ENCODE results near the gene SORCS3.

The SORCS3 gene

GRCh38 chr10:104873161-104873560 lies 232.1 kb downstream of the SORCS3 start:
- H3K4me3 ChIP-seq (ENCODE audit: low read depth in 1 of 2, low read length in 2 of 2), result no peak overlapping the region
- no peaks in the 10 kb centered on the region for H3K4me1 ChIP-seq (ENCODE audit: insufficient read depth, low read length)
- no peaks in the 10 kb centered on the region for H3K36me3 ChIP-seq (ENCODE audit: insufficient read depth, low read length)
- H3K9ac ChIP-seq (ENCODE audit: low read length), result no peak overlapping the region
- no peak overlapping the region for H3K27ac ChIP-seq (ENCODE audit: low read depth, low read length)
- H3K9me3 ChIP-seq (ENCODE audit: low read length), result no peaks in the 10 kb centered on the region
- no peaks in the 10 kb centered on the region for H3K27me3 ChIP-seq (ENCODE audit: control insufficient read depth in 1 of 2, insufficient read depth in 2 of 2, low read length in 2 of 2)

GRCh38 chr10:104875561-104875960 lies 234.5 kb downstream of the SORCS3 start:
- no peak overlapping the region for H3K9ac ChIP-seq (ENCODE audit: low read length)
- no peaks in the 10 kb centered on the region for H3K27me3 ChIP-seq (ENCODE audit: control insufficient read depth in 1 of 2, insufficient read depth in 2 of 2, low read length in 2 of 2)
- H3K9me3 ChIP-seq (ENCODE audit: low read length), result no peaks in the 10 kb centered on the region
- no peak overlapping the region for H3K4me3 ChIP-seq (ENCODE audit: low read depth in 1 of 2, low read length in 2 of 2)
- no peaks in the 10 kb centered on the region for H3K36me3 ChIP-seq (ENCODE audit: insufficient read depth, low read length)
- H3K27ac ChIP-seq (ENCODE audit: low read depth, low read length), result no peak overlapping the region
- no peaks in the 10 kb centered on the region for H3K4me1 ChIP-seq (ENCODE audit: insufficient read depth, low read length)

- Histone ChIP-seq H3K27ac (ENCODE audit: low read depth, low read length) (no peak overlapping the region), H3K27me3 (ENCODE audit: control insufficient read depth in 1 of 2, insufficient read depth in 2 of 2, low read length in 2 of 2) (no peaks in the 10 kb centered on the region), H3K36me3 (ENCODE audit: insufficient read depth, low read length) (no peaks in the 10 kb centered on the region), H3K4me1 (ENCODE audit: insufficient read depth, low read length) (no peaks in the 10 kb centered on the region), H3K9me3 (ENCODE audit: low read length) (no peaks in the 10 kb centered on the region), H3K4me3 (ENCODE audit: low read depth in 1 of 2, low read length in 2 of 2) (no peak overlapping the region), H3K9ac (ENCODE audit: low read length) (no peak overlapping the region)
These were observed 239.7 kb downstream of the SORCS3 start for GRCh38 chr10:104880624-104881398.

GRCh38 chr10:104881740-104882139 lies 240.7 kb downstream of the SORCS3 start:
- H3K27me3 ChIP-seq (ENCODE audit: control insufficient read depth in 1 of 2, insufficient read depth in 2 of 2, low read length in 2 of 2), result no peaks in the 10 kb centered on the region
- H3K9me3 ChIP-seq (ENCODE audit: low read length), result no peaks in the 10 kb centered on the region
- H3K9ac ChIP-seq (ENCODE audit: low read length), result no peak overlapping the region
- H3K36me3 ChIP-seq (ENCODE audit: insufficient read depth, low read length), result no peaks in the 10 kb centered on the region
- no peaks in the 10 kb centered on the region for H3K4me1 ChIP-seq (ENCODE audit: insufficient read depth, low read length)
- H3K27ac ChIP-seq (ENCODE audit: low read depth, low read length), result no peak overlapping the region
- no peak overlapping the region for H3K4me3 ChIP-seq (ENCODE audit: low read depth in 1 of 2, low read length in 2 of 2)

GRCh38 chr10:104892879-104893617 lies 252.0 kb downstream of the SORCS3 start:
- H3K4me1 ChIP-seq (ENCODE audit: insufficient read depth, low read length), result no peaks in the 10 kb centered on the region
- H3K27me3 ChIP-seq (ENCODE audit: control insufficient read depth in 1 of 2, insufficient read depth in 2 of 2, low read length in 2 of 2), result no peaks in the 10 kb centered on the region
- H3K9ac ChIP-seq (ENCODE audit: low read length), result no peak overlapping the region
- H3K27ac ChIP-seq (ENCODE audit: low read depth, low read length), result no peak overlapping the region
- H3K4me3 ChIP-seq (ENCODE audit: low read depth in 1 of 2, low read length in 2 of 2), result no peak overlapping the region
- peaks cover 4% of the 10 kb centered on the region for H3K9me3 ChIP-seq (ENCODE audit: low read length)
- H3K36me3 ChIP-seq (ENCODE audit: insufficient read depth, low read length), result no peaks in the 10 kb centered on the region

GRCh38 chr10:104893701-104894100 lies 252.6 kb downstream of the SORCS3 start:
- no peaks in the 10 kb centered on the region for H3K4me1 ChIP-seq (ENCODE audit: insufficient read depth, low read length)
- H3K9ac ChIP-seq (ENCODE audit: low read length), result no peak overlapping the region
- H3K4me3 ChIP-seq (ENCODE audit: low read depth in 1 of 2, low read length in 2 of 2), result no peak overlapping the region
- H3K9me3 ChIP-seq (ENCODE audit: low read length), result peaks cover 4% of the 10 kb centered on the region
- H3K36me3 ChIP-seq (ENCODE audit: insufficient read depth, low read length), result no peaks in the 10 kb centered on the region
- no peaks in the 10 kb centered on the region for H3K27me3 ChIP-seq (ENCODE audit: control insufficient read depth in 1 of 2, insufficient read depth in 2 of 2, low read length in 2 of 2)
- no peak overlapping the region for H3K27ac ChIP-seq (ENCODE audit: low read depth, low read length)

- H3K27me3 ChIP-seq (ENCODE audit: control insufficient read depth in 1 of 2, insufficient read depth in 2 of 2, low read length in 2 of 2), result no peaks in the 10 kb centered on the region
- H3K9ac ChIP-seq (ENCODE audit: low read length), result no peak overlapping the region
- H3K36me3 ChIP-seq (ENCODE audit: insufficient read depth, low read length), result no peaks in the 10 kb centered on the region
- no peaks in the 10 kb centered on the region for H3K4me1 ChIP-seq (ENCODE audit: insufficient read depth, low read length)
- H3K9me3 ChIP-seq (ENCODE audit: low read length), result no peaks in the 10 kb centered on the region
- no peak overlapping the region for H3K27ac ChIP-seq (ENCODE audit: low read depth, low read length)
- no peak overlapping the region for H3K4me3 ChIP-seq (ENCODE audit: low read depth in 1 of 2, low read length in 2 of 2)
These were observed 253.6 kb downstream of the SORCS3 start for GRCh38 chr10:104894681-104895080.

GRCh38 chr10:104895541-104895940 lies 254.5 kb downstream of the SORCS3 start:
- Histone ChIP-seq H3K4me3 (ENCODE audit: low read depth in 1 of 2, low read length in 2 of 2) (no peak overlapping the region), H3K27ac (ENCODE audit: low read depth, low read length) (no peak overlapping the region), H3K36me3 (ENCODE audit: insufficient read depth, low read length) (no peaks in the 10 kb centered on the region), H3K9me3 (ENCODE audit: low read length) (no peaks in the 10 kb centered on the region), H3K9ac (ENCODE audit: low read length) (no peak overlapping the region), H3K27me3 (ENCODE audit: control insufficient read depth in 1 of 2, insufficient read depth in 2 of 2, low read length in 2 of 2) (no peaks in the 10 kb centered on the region), H3K4me1 (ENCODE audit: insufficient read depth, low read length) (no peaks in the 10 kb centered on the region)

GRCh38 chr10:104895981-104896380 lies 254.9 kb downstream of the SORCS3 start:
- Histone ChIP-seq H3K4me1 (ENCODE audit: insufficient read depth, low read length) (no peaks in the 10 kb centered on the region), H3K27me3 (ENCODE audit: control insufficient read depth in 1 of 2, insufficient read depth in 2 of 2, low read length in 2 of 2) (no peaks in the 10 kb centered on the region), H3K27ac (ENCODE audit: low read depth, low read length) (no peak overlapping the region), H3K9ac (ENCODE audit: low read length) (no peak overlapping the region), H3K4me3 (ENCODE audit: low read depth in 1 of 2, low read length in 2 of 2) (no peak overlapping the region), H3K36me3 (ENCODE audit: insufficient read depth, low read length) (no peaks in the 10 kb centered on the region), H3K9me3 (ENCODE audit: low read length) (no peaks in the 10 kb centered on the region)

GRCh38 chr10:104897696-104898095 lies 256.6 kb downstream of the SORCS3 start:
- H3K9me3 ChIP-seq (ENCODE audit: low read length), result no peaks in the 10 kb centered on the region
- no peaks in the 10 kb centered on the region for H3K4me1 ChIP-seq (ENCODE audit: insufficient read depth, low read length)
- no peak overlapping the region for H3K4me3 ChIP-seq (ENCODE audit: low read depth in 1 of 2, low read length in 2 of 2)
- no peaks in the 10 kb centered on the region for H3K27me3 ChIP-seq (ENCODE audit: control insufficient read depth in 1 of 2, insufficient read depth in 2 of 2, low read length in 2 of 2)
- H3K9ac ChIP-seq (ENCODE audit: low read length), result no peak overlapping the region
- H3K36me3 ChIP-seq (ENCODE audit: insufficient read depth, low read length), result no peaks in the 10 kb centered on the region
- H3K27ac ChIP-seq (ENCODE audit: low read depth, low read length), result no peak overlapping the region

GRCh38 chr10:104899779-104900178 lies 258.7 kb downstream of the SORCS3 start:
- H3K36me3 ChIP-seq (ENCODE audit: insufficient read depth, low read length), result no peaks in the 10 kb centered on the region
- no peak overlapping the region for H3K4me3 ChIP-seq (ENCODE audit: low read depth in 1 of 2, low read length in 2 of 2)
- no peak overlapping the region for H3K27ac ChIP-seq (ENCODE audit: low read depth, low read length)
- no peak overlapping the region for H3K9ac ChIP-seq (ENCODE audit: low read length)
- no peaks in the 10 kb centered on the region for H3K27me3 ChIP-seq (ENCODE audit: control insufficient read depth in 1 of 2, insufficient read depth in 2 of 2, low read length in 2 of 2)
- no peaks in the 10 kb centered on the region for H3K9me3 ChIP-seq (ENCODE audit: low read length)
- no peaks in the 10 kb centered on the region for H3K4me1 ChIP-seq (ENCODE audit: insufficient read depth, low read length)

GRCh38 chr10:104903433-104903832 lies 262.3 kb downstream of the SORCS3 start:
- Histone ChIP-seq H3K36me3 (ENCODE audit: insufficient read depth, low read length) (no peaks in the 10 kb centered on the region), H3K9ac (ENCODE audit: low read length) (no peak overlapping the region), H3K27ac (ENCODE audit: low read depth, low read length) (no peak overlapping the region), H3K9me3 (ENCODE audit: low read length) (no peaks in the 10 kb centered on the region), H3K4me1 (ENCODE audit: insufficient read depth, low read length) (no peaks in the 10 kb centered on the region), H3K4me3 (ENCODE audit: low read depth in 1 of 2, low read length in 2 of 2) (no peak overlapping the region), H3K27me3 (ENCODE audit: control insufficient read depth in 1 of 2, insufficient read depth in 2 of 2, low read length in 2 of 2) (no peaks in the 10 kb centered on the region)

Data from muscle layer of colon (tissue), 2 donors.